ENCODE results near the gene PNPLA1. TPM values are rescaled to one million over a fixed set of nuclear protein-coding genes. Genes with fewer than 3 reads are reported as not detected.
"Not testable (repeated sequence)": the region's sequence is repeated elsewhere in the genome, so short reads cannot be mapped to it uniquely, and the experiment has no call there.

Gene PNPLA1
- total RNA-seq, 1 donor from 2014 or later = not detected

GRCh38 chr6:36334832-36335459 lies 65.1 kb downstream of the PNPLA1 start:
- intact Hi-C loops (cut with micrococcal nuclease) = no loop called here

- intact Hi-C loops (cut with micrococcal nuclease) = no loop called here
These were observed 65.8 kb downstream of the PNPLA1 start for GRCh38 chr6:36335465-36336207.

GRCh38 chr6:36336208-36336710 lies 66.4 kb downstream of the PNPLA1 start:
- intact Hi-C loops (cut with micrococcal nuclease) = no loop called here

- intact Hi-C loops (cut with micrococcal nuclease) = loop anchor here (1.0 kb wide), 1 partner anchor 35 kb away; no protein-coding TSS in a partner anchor
These were observed 67.0 kb downstream of the PNPLA1 start, which contains the start of gene BNIP5 for GRCh38 chr6:36336779-36337241. Gene BNIP5, minus strand, starts transcription at chr6:36336888. Its CDS starts 6,198 bp downstream, at chr6:36330690.

- intact Hi-C loops (cut with micrococcal nuclease) = loop anchor here (1.0 kb wide), 1 partner anchor 36 kb away; no protein-coding TSS in a partner anchor
These were observed 68.0 kb downstream of the PNPLA1 start for GRCh38 chr6:36337814-36338213.

GRCh38 chr6:36338223-36338622 lies 68.4 kb downstream of the PNPLA1 start:
- intact Hi-C loops (cut with micrococcal nuclease) = not testable (repeated sequence)

- intact Hi-C loops (cut with micrococcal nuclease) = no loop called here
These were observed 69.3 kb downstream of the PNPLA1 start for GRCh38 chr6:36339146-36339545.

GRCh38 chr6:36340306-36340617 lies 70.4 kb downstream of the PNPLA1 start:
- intact Hi-C loops (cut with micrococcal nuclease) = no loop called here

- intact Hi-C loops (cut with micrococcal nuclease) = loop anchor here (1.0 kb wide), 2 partner anchors 19 to 39 kb away; no protein-coding TSS in a partner anchor
These were observed 71.0 kb downstream of the PNPLA1 start for GRCh38 chr6:36340618-36341454.

- intact Hi-C loops (cut with micrococcal nuclease) = no loop called here
These were observed 73.3 kb downstream of the PNPLA1 start for GRCh38 chr6:36343109-36343680.

GRCh38 chr6:36345681-36346466 lies 76.0 kb downstream of the PNPLA1 start:
- intact Hi-C loops (cut with micrococcal nuclease) = no loop called here

- intact Hi-C loops (cut with micrococcal nuclease) = no loop called here
These were observed 76.8 kb downstream of the PNPLA1 start for GRCh38 chr6:36346486-36347273.

- intact Hi-C loops (cut with micrococcal nuclease) = no loop called here
These were observed 77.8 kb downstream of the PNPLA1 start for GRCh38 chr6:36347621-36348020.

- intact Hi-C loops (cut with micrococcal nuclease) = no loop called here
These were observed 79.4 kb downstream of the PNPLA1 start for GRCh38 chr6:36349240-36349639.

- intact Hi-C loops (cut with micrococcal nuclease) = no loop called here
These were observed 80.2 kb downstream of the PNPLA1 start for GRCh38 chr6:36350082-36350481.

- intact Hi-C loops (cut with micrococcal nuclease) = no loop called here
These were observed 81.1 kb downstream of the PNPLA1 start for GRCh38 chr6:36350681-36351571.

GRCh38 chr6:36352477-36353157 lies 82.8 kb downstream of the PNPLA1 start:
- intact Hi-C loops (cut with micrococcal nuclease) = no loop called here

- intact Hi-C loops (cut with micrococcal nuclease) = no loop called here
These were observed 83.6 kb downstream of the PNPLA1 start for GRCh38 chr6:36353411-36353915.

All from T-helper 1 cell treated with Interleukin-12 subunit alpha and Interleukin-12 subunit beta and Interleukin-4 antibody, amounts not matched to agents 30 ng/mL and 1 ng/mL, for 36 hours (primary cell).